ENCODE measurements around the gene FNDC3B.

FNDC3B gene

DNA sequence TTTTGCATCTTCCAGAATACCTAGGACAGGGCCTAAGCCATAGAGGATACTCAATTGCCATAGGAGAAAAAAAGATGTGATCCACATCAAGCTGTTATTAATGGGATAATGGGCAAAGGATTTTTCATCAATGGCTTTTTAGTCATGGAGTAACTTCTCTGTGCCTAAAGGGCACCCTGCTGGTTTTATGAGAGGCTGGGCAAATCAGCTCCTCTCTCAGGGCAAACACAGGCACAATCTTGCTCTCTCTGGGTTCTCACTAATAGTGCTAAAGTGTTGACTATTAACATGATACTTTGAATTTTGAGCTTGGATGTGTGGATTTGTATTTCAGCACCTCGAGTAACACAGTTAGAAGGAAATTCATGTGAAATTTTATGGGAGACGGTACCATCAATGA lies 341.3 kb downstream of the FNDC3B start:
- DNase-seq, result no peak

DNA sequence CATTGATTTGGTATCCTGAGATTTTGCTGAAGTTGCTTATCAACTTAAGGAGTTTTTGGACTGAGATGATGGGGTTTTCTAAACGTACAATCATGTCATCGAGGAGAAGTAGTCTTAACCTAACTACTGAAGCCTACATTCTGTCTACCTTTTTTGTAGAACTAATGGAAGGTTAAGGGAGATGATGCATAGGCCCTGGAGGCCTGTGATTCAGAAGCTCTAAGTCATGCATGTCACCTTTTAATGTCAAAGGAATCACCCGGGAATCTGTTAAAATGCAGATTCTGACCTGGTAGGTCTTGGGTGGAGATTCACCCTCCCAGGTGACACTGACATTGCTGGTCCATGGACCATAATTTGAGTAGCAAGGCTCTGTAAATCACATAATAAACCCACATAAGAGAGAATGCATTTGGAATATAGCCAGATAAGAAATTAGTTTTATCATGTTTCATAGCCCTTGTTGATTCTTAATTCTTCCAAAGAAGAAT lies 344.0 kb downstream of the FNDC3B start:
- DNase-seq, result no peak

DNA sequence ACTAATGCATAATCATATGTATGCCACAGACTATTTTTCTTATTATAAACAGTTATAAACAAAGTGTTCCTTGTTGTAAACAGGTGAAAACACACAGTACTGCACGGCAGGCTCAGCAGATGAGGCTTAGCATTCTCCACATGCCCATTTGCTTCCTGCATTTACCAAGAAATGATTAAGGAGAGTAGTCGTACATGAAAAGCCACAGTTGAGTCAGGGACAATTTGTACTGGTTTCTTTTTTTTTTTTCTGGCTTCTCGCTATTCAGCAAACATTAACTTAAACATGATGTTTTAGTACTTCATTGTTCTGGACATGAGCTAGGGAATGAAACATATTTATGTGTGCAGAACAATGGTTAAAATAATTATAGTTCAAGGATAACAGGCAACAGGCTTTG lies 345.5 kb downstream of the FNDC3B start:
- DNase-seq, result no peak

DNA sequence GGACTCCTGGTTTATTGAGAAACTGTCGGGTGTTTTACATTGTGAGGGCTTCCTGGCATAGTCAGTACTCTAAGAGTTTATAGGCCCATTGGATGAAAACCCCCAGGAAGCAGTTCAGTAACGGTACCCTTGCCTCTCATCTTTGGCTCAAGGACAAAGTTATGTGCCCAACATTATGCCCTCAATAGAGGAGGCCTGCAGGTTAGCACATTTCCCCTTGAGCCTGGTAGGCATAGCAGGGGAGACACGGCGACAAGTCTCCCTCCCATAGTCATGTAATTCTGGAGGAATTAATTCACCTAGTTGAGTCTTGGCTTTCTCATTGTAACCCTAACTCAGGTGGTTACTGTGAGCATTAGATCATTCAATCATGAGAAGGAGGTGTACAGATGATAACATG lies 348.4 kb downstream of the FNDC3B start:
- no peak for DNase-seq

DNA sequence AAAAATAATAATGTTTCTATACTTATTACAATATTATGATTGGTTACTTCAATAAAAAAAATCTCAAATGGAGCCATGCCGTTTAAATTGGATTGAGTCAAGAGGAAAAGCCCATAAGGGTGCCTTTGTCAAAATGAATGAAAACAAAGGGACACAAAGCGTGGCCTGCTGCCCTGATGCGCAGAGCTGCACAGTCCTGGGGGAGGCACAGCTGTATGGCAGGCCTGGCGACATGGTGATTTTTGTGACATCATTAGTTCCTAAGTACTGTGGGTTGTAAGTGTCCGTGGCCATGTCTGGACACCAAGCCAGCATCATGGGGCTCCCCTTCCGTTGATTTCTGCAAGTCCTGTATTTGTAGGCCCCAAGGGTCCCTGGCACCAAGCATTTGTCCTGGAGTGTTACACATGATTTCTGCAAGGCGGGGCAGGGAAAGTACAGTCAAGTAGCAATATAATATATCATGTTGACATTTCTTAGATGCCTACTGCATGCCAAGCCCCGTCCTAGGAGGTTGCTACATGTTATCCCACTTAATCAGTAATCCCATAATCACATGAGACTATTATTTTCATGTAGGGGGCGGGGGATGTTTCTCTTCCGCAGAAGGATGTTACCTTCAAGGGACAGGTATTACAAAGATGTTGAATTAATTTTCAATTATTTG lies 349.2 kb downstream of the FNDC3B start:
- no peak for DNase-seq

DNA sequence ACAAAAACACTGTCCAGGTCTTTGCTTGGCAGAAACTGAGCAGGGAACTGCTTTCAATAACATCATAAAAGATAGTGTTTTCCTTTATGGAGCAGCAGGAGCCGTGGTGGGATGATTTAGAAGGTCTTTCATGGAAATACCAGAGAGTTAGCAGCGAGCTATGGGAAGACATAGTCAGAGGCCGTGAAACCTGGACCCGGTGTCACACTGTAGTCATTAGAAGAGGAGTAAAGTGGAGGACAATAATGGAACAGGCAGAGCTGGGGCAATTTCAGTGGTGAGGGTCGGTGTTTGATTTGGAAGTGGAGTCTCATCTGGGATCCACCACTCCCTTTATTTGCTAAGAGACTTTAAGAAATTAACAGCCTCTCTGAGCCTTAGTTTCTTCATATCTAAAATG lies 351.4 kb downstream of the FNDC3B start:
- DNase-seq, result no peak

DNA sequence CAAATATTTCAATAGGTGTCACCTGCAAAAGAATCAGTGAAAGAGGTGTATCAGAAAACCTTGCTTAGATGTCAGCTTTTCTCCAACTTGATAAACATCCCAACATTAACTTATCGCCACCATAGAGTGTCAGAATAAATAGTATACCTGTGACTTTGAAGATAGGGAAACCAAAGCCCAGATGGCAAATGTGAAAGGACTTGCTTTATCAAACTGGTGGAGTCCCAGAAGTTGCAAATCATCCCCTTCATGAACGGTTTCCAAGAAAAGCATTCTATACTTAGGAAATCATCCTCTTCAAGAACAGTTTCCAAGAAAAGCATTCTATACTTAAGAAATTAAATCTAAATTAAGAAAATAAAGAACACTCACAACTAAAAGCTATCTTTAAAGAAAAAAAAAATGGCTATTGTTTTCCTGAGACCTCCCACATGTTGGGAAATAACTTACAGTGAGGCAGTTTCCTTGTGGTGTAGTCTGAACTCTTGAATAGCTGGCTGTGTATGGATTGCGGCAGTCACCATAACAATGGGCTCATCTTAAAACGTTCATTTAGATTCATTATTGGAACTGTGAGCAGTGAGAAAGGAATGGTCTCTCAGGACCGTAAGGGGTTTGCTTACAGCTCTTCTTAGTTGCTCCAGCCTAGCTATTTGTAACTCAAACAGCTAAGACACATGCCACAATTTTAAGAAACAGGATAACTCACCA lies 352.4 kb downstream of the FNDC3B start:
- DNase-seq, result no peak

DNA sequence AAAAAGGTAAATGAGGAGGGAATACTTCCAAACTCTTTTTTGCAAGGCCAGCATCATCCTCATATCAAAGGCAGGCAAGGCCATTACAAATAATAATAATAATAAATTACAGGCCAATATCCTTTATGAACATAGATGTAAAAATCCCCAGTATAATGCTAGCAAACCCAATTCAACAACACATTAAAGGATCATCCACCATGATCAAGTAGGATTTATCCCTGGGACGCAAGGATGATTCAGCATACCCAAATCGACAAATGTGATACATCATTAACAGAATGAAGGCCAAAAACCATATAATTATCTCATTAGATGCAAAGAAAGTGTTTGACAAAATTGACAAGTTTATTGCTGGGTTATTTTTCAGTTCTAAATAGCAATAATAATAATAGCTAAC lies 355.3 kb downstream of the FNDC3B start:
- DNase-seq, result no peak

DNA sequence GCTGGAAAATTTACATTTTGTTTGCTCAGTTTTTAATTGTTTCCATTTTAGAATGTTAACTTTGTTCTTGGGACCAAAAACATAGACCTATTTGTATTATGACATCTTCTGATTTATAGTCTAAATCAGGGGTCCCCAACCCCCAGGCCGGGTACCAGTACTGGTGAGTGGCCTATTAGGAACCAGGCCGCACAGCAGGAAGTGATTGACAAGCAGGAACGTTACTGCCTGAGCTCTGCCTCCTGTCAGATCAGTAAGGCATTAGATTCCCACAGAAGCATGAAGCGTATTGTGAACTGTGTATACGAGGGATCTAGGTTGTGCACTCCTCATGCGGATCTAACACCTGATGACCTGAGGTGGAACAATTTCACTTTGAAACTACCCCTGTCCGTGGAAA lies 357.0 kb downstream of the FNDC3B start:
- no peak for DNase-seq

DNA sequence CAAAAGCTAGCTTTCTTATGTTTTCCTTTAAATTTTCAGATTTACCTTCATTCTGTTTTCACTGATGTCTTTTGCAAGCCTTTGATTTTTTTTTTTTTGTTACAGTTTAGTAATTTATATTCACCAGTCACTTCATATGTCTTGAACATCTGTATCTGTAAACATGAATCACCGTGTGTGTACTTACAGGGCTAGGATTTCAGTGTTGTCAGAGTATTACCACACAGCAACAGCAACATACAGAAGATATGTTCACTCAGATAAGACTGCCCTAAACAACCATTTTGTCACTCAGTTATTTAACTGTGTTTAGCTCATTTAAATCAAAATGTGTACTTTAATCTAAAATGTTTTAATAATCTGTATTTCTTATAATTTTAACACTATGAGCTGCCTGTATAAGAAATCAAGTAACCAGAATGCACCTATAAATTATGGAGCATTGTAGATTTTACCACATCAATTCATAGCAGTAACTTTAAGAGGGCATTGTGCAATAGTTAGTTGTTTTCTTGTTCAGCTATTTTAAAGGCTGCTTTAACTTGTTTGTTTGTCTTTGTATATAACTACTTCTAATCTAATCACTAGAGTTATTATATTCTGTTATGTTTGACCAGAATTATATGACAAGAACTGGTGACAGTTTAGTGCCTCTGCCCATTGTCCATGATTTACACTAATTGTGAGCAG lies 358.5 kb downstream of the FNDC3B start:
- DNase-seq, result no peak

DNA sequence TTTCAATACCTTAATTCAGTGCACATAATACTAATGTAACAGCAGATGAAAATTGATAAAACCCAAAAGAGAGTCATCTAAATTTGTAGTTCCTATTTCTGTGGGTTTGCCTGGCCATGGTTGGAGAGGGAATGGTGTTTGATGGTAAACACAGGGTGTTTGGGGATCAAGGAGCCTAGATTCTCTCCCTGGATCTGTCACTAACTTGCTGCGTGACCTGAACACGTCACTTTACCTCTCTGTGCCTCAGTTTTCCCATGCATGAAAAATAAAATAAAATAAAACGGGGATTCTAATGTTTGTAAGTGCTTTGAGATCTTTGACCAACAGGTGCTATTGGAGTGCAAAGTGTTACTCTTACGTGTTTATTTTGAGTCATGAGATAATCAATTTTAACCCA lies 359.1 kb downstream of the FNDC3B start:
- DNase-seq, result no peak

DNA sequence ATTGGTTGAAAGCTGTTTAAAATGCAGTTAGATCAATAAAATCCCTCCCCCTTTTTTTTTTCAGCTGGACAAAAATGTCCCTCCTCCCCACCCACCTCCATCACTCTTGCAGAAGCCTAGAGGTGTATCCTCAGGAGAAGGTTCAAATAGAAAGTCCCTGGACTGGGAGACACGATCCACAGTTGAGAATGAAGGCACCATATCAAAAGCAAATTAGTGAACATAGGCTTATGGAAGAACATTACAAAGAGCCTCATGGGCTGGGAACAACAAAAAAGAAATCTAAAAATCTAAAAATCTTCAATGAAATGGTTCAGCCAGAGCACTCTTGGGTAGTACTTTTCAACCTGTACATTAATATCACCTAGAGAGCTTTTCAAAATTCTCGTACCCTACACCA lies 362.7 kb downstream of the FNDC3B start:
- DNase-seq, result no peak

DNA sequence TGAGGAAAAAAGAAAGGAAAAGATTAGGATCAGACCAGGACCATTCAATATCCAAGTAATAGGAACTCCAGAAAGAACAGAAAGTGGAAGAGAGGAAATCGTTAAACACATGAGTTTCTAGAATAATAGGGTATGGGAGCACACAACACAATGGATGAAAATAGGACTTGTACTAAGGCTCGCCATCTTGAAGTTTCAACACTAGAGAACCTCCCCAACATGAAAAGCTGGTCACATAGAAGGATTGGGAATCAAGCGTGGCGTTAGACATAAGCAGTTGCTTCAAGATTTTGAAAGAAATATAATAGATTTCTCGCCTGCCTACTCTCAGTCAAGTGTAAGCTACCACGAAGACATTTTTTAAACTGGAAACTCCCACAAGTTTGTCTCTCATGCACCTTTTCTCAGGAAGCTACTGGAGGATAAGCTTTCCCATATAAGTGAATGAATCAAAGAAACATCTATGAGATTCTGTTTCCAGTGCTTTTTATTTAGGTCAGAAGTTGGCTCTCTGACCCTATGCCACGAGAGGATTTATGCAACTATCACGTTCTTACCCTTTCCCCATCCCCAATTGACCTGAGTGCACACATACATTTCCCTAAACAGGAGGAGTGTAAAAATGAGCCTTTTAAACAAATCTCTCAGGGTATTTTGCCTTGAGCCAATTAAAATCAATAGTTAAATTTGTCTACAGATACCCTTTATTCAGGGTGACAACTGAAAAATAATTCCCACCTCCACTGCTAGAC lies 363.7 kb downstream of the FNDC3B start:
- no peak for DNase-seq

DNA sequence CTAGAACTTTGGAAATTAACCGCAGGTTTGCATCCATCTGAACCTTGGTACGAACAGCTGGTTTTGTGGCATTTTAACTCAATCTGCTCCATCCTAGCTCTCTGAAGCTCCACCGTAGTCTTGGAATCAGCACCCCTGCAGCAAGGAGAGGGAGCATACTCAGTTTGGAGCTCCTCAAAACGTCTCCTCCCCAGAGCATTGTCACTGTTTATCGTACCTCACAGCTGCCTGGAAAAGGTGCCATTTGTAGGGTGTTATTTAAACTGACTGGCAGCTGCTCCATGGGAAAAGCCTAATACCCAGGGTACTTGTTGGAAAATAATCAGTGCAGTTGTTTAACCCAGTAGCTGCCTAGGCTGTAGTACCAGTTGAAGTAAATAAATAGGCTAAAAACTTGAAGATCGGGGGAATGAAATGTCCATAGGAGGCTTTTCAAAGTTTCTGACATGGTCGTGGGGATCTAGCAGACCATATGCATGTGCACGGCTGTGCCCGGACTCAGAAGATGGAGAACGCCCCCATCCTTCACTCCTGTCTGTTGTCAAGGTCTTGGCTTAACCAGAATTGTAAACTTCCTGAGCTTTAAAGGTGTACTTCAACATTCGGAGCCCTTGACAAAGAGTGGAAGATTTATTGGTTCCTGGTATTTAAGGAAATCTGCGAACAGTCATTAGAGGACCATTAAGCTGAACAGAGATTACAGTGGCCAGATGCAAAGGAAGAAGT lies 365.0 kb downstream of the FNDC3B start:
- DNase-seq, result no peak

DNA sequence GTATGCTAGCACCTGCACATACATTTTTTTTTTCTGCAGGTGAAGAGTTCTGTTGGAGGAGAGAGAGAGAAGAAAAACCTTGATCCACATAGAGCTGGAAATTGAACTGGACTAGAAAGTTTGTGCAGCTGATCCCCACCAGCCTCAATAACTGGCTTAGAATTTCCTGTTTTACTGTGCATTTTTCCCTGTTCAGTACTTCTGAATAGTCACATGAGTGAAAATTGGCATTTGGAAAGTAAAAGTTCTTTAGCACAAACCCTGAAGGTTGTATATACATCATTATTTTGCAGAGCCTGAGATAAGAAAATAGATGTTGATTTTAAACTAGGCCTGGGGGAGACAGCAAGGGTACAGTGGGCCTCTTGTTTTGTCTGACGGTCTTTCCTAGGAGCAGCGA lies 366.5 kb downstream of the FNDC3B start:
- DNase-seq, result no peak

DNA sequence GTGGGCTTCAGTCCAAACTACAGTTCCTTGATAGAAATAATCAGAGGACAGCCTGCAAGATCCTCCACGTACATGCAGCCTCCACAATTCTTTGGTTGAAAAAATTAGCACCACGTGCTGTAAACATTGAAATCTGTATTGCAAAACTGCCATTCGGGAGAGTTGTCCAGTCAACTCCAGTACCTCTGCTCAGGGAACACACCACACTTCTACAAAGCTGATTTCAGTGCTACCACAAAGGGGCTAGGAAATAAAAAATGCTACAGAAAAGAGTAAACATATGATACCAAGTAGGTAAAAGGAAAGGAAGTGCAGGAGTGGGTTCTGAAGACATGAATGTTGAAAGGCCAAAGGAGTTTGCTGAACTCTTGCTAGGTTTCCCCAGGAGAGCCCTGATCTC lies 368.5 kb downstream of the FNDC3B start:
- DNase-seq, result no peak

DNA sequence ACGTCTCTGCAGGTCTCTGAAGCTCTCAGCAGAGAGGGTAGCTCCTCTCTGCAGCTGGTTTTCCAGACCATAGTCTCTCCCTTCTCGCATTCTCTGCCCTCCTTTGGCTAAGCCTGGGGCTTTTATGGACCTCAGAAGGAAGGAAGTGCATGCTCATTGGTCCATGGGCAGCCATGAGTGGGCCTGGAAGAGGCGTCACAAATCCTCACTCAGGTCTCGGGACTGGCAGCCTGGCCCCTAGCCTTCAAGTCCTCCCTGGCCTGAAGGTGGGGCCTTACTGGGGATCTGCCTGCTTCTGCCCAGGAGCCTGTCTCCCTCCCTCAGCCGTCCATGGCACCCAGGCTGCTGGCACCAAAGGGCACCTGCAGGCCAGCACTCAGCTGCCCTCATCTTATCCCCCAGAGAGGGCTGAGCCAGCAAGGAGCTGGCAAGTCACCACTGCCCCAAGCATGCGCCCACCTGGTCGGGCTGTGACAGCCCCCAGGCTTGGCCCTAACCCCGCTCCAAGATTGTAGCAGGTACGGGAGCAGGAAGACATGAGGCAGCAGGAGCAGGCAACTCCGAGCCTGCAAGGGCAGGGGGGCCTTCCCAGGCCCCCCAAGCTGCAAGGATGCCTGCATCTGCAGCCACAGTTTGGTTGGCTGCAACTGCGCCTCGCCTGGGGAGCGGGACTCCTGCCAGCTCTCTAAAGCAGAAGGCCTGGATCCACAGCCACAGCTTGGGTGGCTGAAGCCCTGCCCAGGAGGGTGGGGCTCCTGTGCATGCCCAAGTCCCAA lies 371.5 kb downstream of the FNDC3B start:
- DNase-seq, result no peak

DNA sequence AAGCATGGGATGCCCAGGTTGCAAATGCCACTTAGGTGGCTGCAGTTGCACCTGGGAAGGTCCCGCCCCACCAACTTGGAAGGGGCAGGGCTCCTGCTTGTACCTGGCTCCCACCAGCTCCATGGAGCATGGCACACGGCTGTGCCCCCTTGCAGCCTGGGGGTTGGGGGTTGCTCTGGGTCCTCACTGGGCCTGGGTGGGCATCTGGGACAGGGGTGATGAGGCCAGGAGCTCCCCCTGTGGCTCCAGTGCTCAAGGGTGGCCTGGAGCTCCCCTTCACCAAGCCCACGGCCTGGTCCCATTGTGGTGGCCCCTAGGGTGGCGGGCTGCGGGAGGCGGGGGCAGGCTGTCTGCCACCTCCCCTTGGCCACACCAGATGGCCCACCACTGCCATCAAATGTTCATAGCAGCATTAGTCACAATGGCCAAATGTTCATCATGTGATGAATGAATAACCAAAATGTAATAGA lies 372.1 kb downstream of the FNDC3B start:
- no peak for DNase-seq

DNA sequence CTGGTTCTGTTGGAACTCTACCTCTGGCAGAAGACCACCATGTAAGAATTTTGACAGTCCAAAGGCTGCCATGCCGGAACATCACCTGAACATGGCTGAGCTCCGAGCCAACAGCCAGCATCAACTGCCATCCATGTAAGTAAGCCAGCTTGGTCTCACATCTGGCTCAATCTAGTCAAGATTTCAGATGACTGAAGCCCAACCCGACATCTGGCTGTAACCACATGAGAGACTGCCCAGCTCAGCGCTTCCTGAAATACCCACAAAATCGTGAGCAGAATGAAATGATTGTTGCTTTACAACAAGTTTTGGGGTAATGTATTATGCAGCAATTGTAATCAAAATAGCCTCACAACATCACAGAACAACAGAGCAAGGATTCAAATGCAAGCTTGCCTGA lies 375.9 kb downstream of the FNDC3B start:
- no peak for DNase-seq

DNA sequence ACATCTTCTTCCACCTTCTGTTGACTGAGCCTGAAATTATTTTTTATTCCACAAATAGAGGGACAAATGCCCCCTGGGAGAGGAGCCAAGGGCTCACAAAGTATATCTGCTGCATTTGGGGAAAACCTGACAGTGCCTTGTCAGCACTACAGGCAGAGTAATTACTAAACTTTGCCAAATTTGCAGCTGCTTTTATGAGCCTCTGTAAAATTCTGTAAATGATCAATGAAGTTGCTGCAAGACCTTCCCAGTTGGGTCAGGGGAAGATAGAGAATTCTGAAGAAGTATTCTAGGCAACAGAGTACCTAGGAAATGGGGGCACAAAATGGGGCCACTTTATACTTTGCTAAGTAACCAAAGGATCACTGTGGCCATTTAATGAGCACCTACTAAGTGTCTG lies 398.3 kb downstream of the FNDC3B start:
- no peak for DNase-seq

DNA sequence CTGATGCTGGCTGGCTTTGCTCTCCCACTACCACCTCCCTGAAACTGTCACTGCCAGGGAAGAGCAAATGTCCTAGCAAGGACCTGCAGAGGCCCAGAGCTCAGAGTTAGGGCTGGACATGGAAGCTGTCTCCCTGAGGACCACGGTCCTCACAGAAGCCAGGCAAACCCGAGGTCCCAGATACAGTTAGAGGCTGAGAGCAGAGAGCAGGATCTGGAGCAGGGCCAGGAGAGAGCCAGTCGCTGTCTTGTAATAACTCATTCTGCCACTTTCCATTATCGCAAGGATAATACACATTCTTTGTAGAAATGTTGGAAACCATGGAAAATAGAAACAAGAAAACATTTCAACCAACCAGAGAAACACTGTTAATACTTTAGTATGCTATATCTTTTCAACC lies 398.8 kb downstream of the FNDC3B start:
- DNase-seq, result no peak

DNA sequence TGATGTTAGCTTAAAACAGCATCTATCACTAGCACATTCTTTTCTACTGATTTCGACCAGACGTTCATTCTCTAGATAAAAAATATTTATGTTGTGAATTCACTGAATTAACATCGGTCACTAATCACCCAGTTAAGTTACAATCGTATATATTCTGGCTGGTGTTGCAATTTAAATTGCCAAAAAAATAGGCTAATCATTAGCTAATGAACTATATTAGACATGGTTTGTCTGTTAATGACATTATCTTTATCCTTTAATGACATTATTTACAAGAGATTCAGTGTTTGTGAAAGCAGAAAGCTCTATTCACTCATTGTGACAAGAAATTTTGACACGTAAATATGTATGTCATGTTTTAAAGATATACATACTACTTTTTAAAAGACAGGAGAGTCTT lies 402.2 kb downstream of the FNDC3B start:
- DNase-seq, result no peak

All from activated naive CD4-positive, alpha-beta T cell treated with Interleukin-2 at 50 U/mL for 16 hours (primary cell).